ENCODE measurements around the gene NIPA2.
"Not testable (repeated sequence)": the region's sequence is repeated elsewhere in the genome, so short reads cannot be mapped to it uniquely, and the experiment has no call there.

The NIPA2 gene

DNA sequence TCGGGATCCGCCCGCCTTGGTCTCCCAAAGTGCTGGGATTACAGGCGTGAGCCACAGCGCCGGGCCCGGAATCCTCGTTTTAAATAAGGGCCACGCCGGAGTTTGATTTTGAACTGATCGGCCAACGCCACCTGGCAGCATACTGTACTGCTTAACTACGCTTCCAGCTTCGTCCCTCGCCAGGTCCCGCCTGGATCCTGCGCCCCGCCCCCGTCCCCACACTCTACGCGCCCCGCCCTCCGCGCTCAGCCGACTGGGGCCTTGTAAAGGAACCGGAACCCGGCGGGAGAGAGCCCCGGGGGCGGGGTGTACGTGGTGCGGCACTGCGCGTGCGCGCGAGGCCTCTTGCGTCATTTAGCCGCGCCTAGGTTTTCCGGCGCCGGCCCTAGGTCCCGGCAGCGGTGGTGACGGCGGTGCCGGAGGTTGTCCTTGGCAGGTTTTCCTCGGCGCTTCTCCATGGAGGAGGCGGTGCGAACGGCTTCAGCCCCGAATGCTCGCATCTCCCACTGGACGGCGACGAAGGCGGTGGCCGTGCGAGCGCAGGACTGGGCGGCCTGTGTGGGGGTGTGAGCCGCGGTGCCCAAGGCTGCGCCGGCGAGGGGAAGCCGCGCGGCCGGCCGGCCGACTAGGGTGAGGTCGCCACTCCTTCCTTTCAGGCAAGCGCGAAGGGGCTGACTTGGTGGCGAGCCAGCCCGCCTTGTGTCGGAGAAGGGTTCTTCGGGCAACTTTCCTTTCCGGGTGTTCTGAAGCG, at the start of gene NIPA2:
Gene NIPA2 (plus strand): TSS at position 375 of the 751 bp plus-strand sequence. CDS start 13,066 bp downstream, outside the sequence.
- DNase-seq (ENCODE audit: low spot score) = peak; percentile 99

- no peak for DNase-seq (ENCODE audit: low spot score)
These were observed 44.4 kb upstream of the NIPA2 start for GRCh38 chr15:22794063-22794462.

GRCh38 chr15:22794621-22795167, 43.8 kb upstream of the NIPA2 start:
- no peak for DNase-seq (ENCODE audit: low spot score)

- DNase-seq (ENCODE audit: low spot score) = no peak
These were observed 43.0 kb upstream of the NIPA2 start for GRCh38 chr15:22795206-22796063.

DNA sequence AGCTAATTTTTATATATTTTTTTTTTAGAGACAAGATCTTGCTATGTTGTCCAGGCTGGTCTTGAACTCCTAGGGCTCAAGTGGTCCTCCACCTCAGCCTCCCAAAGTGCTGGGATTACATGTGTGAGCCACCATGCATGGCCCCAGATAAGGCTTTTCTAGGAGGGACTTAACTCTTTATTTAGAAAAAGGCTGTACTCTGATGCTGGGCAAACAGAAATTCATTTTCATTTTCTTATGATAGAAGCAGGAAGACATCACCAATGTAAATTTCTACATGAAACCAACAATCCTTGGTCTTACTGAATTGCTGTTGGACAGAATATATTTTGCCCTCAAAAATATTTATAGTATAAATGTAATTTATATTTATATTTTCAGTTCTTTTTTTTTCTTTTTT, 42.4 kb upstream of the NIPA2 start:
- DNase-seq (ENCODE audit: low spot score) = no peak

- no peak for DNase-seq (ENCODE audit: low spot score)
These were observed 38.6 kb upstream of the NIPA2 start for GRCh38 chr15:22799902-22800301.

GRCh38 chr15:22803006-22803405, 35.5 kb upstream of the NIPA2 start:
- DNase-seq (ENCODE audit: low spot score) = not testable (repeated sequence)

GRCh38 chr15:22806156-22806555, 32.3 kb upstream of the NIPA2 start:
- DNase-seq (ENCODE audit: low spot score) = no peak

DNA sequence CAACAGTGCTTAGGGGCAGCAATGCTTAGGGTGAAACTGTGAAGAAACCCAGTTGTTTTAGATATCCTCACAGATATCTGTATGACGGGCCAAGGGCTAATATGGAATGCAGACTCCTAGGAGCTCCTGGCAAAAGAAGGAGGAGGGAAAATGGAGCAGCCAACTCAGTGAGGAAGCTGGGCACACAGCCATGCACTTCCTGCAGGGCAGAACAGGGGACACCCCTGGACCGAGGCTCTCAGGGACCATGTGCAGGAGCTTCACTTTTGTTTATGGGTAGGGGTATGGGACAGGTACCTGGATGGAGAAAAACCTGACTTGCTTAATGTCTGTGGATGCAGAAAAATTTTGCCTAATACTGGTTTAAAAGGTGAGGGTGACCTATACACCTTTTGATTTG, 31.8 kb upstream of the NIPA2 start:
- DNase-seq (ENCODE audit: low spot score) = no peak

GRCh38 chr15:22807831-22808230, 30.6 kb upstream of the NIPA2 start:
- DNase-seq (ENCODE audit: low spot score) = not testable (repeated sequence)

DNA sequence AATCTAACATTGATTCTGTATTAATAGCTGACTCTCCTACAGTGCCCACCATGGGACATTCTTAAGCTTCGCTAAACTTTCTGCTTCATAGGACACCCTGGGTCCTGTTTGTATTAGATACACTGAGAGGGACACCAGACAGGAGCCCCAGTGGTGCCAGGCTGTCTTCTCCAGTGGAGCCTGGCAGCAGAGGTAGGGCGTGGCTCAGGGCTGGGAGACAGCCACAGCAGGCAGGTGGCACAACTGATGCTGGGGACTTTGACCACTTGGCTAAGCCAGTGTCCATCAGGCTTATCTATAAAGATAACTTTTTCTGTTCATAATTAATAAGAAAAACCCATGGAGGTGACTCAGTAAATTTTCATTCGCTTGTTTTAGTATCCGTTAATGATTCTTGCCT, 30.2 kb upstream of the NIPA2 start:
- DNase-seq (ENCODE audit: low spot score) = no peak

GRCh38 chr15:22808761-22809280, 29.6 kb upstream of the NIPA2 start:
- no peak for DNase-seq (ENCODE audit: low spot score)

DNA sequence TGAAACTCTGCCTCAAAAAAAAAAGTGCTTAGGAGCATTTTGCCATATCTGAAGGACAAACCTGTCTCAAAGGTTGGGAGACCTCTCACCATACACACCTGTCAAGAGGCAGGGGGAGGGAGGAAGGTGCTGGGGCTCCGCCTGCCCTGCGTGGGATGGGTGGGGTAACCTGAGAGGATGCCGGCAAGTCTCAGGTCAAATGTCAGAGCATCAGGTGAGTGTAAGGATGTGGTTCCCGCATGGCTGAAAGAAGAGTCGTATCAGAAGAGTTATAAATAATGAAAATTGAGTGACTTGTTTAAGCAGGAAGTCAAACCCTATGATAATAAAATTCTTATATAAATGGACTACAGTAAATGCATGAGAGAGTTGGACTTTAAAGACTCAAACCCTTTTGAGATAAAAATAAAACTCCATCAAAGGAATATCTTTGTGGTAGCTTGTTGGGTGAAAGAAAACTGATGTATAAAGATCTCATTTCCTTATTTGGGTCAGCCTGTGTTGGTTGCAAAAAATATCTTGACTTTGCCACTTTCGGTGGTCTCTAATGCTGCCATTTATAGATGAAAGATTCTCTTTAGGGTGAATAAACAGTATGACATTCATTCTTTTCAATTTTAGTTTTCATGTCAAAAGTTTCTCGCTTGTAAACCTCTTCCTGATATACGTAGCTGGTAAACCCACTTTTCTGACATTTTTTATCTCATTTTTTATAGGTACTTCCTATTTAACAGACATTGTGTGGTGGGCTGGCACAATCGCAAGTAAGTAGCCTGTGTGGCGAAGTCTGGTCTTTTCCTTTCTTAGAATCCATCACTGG, 28.2 kb upstream of the NIPA2 start:
- no peak for DNase-seq (ENCODE audit: low spot score)

DNA sequence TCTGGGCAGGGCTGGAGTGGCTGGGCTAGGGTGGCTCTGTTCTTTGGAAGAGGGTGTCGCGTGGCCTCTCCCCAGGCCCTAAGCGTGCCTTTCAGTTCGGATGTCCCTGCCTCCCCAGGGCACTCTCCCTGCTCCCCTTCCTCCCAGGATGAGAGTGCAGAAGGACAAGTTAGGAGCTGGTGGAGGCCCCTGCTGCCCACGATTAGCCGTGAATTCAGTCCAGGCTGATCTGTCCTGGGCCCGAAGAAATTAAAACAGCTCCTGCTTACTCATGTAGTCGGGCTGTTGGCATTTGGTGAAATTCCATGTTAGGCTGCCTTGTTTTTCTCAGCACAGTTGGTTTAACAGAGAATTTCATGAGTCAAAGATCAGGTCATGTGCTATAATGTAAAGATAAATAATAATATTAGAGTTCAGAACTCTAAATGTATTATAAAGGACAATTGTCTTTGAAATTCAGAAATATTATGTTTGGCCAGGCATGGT, 27.6 kb upstream of the NIPA2 start:
- no peak for DNase-seq (ENCODE audit: low spot score)

DNA sequence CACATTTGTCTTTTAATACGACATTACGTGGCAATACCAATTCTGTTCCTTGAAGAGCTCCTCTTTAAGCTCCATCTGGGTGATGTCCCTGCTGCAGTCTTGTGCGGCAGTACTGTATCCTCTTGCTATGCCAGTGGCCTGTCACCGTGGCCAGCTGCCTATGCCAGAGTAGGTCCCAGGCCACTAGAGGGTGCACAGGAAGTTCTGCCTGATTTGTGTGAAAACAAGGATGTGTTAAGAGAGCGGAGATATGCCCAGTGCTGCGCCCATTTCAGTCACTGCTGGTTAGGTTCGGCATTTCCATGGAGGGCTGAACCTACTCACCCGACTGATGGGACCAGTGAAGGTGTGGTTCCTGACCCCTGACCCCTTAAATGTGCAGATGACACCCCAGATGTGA, 26.8 kb upstream of the NIPA2 start:
- DNase-seq (ENCODE audit: low spot score) = peak; percentile 28

- DNase-seq (ENCODE audit: low spot score) = no peak
These were observed 24.6 kb upstream of the NIPA2 start for GRCh38 chr15:22813844-22814243.

DNA sequence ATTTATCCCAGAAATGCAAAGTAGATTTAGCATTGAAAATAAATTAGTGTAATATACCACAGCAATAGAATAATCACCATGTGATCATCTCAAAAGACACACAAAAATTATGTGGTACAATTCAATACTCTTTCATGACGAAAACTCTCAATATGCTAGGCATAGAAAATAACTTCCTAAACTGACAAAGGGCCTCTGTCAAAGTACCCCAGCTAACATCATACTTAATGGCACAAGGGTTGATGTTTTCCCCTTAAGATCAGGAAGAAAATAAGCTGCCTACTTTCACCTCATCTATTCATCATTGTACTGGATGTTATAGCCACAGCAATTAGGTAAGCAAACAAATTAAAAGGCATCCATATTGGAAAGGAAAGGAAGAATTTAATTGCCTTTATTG, 22.7 kb upstream of the NIPA2 start:
- DNase-seq (ENCODE audit: low spot score) = no peak

- DNase-seq (ENCODE audit: low spot score) = no peak
These were observed 18.8 kb upstream of the NIPA2 start for GRCh38 chr15:22819651-22820050.

DNA sequence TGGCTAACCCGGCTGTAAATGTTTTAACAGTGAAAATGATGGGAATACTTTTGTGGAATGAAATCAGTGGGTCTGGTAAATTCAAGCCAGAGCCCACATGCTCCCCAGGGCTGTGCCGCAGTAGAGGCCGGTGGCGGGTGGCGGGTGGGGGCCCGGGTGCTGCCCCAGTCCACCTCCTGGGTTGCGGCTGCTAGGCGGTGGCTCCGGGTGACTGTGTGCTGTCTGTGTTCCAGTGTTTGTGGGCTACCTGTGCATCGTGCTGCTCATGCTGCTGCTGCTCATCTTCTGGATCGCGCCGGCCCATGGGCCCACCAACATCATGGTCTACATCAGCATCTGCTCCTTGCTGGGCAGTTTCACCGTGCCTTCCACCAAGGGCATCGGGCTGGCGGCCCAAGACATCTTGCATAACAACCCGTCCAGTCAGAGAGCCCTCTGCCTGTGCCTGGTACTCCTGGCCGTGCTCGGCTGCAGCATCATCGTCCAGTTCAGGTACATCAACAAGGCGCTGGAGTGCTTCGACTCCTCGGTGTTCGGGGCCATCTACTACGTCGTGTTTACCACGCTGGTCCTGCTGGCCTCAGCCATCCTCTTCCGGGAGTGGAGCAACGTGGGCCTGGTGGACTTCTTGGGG, 14.9 kb upstream of the NIPA2 start:
- no peak for DNase-seq (ENCODE audit: low spot score)

DNA sequence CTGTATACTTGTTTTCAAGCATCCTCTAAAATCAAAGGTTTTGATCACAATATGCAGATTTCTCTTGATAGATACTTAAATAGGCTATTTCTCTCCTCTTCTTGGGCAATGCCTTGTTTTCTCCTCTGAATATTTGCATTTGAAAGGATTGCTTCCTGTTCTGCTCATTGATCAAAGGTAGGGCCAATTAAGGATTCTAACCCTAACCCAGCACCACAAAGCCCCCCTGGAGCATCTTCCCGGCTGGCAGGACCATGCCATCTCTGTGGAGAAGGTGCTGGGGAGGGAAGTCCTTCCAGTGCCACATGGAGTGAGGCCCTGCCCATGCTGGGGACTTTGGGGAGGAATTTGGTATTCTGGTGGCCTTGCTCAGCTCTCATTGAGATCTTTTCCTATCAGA, 11.3 kb upstream of the NIPA2 start:
- DNase-seq (ENCODE audit: low spot score) = no peak

GRCh38 chr15:22831473-22831872, 7.0 kb upstream of the NIPA2 start:
- no peak for DNase-seq (ENCODE audit: low spot score)

Data from AG20443 (cell line).